GM21381 (cell line): ENCODE measurements around the gene RAB6B.

Experiments used
- ATAC-seq: cut with Tn5 transposase; IDR thresholded peaks from one replicate; pipeline ENCODE4 v1.9.1; 2021; ENCODE audit warnings: mild to moderate bottlenecking, moderate library complexity; ENCODE audit not compliant: unreplicated experiment

Gene RAB6B

DNA sequence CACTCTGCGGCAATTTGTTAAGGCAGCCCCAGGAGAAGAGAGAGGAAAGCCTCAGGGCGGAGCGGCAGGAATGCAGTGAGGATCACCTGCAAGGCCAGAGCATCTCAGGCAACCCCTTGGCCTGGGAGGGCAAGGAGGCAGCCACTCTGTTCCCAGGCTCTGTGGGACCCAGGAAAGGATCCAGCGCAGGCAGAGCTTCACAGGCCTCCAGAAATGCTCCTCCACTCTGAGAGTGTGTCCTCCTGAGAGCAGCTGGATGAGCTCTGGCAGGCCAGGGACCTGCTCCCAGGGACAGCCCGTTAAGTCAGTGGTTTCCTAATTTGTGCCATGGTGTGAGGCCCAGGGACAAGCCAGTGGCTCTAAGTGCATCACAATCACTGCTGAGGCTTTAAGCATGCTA is 35.2 kb downstream of the RAB6B start:
- ATAC-seq = no peak

DNA sequence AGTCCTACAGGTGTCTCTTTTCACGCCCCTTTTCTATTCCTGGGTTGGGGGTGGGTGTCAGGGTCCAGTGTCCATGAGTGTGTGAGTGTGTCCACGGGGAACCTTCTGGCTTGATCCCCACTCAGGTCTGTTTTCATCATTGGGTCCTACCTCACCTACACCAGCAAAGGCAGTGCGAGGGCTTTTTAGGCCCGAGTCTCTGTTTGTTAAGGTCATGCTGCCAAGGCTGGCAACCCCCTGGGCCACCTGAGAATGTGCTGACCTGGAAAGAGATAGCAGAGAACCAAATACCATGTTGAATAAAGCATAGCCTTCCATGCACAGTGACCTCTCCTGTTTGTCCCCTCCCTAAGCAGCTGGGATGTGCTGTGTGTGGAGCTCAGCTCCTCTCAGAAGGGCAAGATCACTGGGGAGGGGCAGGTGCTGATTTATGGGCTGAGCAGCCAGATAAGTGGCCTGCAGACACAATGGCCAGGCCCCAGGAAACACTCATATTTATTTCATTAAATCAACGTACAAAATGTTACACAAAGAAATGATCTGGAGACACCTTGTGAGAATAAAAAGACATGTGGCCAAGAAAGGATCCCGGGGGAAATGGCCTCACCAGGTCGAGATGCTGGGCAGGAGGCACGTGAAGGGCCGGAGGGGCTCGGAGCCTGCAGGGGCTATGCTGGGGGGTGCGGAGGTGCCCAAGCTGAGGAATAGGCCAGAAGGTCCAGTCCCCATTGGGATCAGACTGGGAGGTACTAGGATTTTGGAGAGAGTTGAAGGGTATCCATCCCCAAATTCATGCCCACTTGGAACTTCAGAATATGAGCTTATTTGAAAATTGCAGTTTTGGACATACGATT is 36.1 kb downstream of the RAB6B start:
- ATAC-seq = no peak

DNA sequence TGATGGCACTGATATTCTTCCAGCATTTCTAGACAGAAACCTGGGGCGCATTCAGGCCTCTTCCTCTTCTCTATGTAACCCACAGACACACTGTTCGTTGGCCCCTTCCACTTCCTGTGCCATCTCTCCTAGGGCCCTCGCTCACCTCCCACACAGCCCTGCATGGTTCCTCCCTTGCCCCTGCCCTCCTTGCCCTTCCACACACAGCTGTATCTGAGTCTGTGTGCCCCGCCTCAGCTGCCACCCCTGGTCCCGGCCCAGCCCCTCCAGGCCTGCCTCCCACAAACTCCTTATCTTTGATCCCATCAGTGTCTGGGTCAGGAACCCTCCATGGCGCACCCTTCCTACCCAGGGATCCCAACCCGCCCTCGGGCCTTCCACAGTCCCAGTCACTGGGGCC is 37.9 kb downstream of the RAB6B start:
- no peak for ATAC-seq

DNA sequence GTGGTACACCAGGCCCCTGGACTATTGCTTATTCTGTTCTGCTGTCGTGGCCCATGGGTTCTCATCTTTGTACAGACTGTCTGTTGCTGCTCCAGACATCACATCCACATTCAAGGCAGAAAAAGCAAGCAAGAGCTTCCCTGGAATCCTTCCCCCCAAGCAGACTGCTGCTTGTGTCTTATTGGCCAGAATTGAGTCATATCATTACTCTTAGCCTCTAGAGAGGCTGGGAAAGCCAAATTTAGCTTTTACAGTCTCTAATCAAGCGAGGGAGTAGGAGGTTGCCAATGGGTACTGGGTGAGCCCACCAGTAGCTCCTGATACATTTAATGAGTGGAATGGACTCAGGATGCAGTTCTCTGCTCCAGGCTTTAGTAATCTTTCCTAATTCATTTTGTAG is 39.4 kb downstream of the RAB6B start:
- no peak for ATAC-seq

DNA sequence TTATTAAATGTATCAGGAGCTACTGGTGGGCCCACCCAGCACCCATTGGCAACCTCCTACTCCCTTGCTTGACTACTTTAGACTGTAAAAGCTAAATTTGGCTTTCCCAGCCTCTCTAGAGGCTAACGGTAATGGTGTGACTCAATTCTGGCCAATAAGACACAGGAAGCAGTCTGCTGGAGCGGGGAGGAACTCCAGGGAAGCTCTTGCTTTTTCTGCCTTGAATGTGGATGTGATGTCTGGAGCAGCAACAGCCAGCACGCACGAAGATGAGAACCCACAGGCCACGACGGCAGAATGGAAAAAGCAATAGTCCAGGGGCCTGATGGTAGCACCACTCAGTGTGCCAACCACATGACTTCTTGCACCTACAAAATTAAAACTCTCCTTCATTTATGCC is 39.9 kb downstream of the RAB6B start:
- no peak for ATAC-seq

DNA sequence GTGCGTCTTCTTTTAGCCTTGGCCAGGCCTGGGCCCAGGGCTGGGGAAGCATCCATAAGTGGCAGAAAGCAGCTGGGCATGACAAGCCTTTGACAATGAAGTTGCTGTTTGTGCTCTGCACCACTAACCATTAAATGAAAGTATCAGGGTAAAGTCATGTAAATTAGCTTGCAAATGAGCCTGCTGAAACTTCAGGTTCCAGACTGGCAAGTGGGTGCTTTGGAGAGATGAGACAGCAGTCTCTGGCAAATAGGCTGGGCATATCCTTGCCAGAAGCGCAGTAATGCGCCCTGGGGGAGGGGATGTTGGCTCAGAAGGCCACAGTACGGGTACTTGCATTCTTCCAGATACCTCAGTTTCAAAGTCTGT is 40.7 kb downstream of the RAB6B start:
- ATAC-seq = no peak

DNA sequence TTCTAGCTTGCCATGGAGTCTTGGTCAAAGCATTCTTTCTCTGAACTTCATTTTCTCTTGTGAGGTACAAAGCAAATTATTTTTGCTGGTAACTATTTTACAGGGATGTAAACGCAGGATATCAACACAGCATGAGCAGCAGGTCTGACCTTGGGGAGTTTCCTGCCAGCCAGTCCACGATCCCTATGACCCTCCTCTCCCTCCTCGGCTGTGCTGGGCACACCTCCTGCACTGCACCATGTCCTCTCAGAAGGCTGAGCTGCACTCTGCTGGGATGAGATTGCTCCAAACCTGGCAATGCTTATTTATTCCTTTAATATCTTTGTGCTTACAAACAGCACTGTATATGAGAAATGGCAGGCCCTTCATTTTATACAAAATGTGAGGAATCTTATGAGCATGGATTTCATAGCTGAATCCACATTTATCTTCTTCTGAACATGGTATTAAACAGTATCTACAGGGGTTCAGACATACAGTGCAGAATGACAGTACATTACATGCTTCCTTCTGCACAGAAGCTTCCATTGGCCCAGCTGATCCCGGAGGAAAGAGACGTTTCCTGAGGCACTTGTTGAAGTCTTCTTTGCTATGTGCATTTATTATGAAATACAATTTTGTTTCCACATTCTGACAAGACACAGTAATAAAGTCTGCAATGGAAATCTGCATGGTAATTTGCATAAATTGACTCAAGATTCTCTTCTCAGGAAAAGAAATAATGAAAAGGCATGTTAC is 41.2 kb downstream of the RAB6B start:
- no peak for ATAC-seq

DNA sequence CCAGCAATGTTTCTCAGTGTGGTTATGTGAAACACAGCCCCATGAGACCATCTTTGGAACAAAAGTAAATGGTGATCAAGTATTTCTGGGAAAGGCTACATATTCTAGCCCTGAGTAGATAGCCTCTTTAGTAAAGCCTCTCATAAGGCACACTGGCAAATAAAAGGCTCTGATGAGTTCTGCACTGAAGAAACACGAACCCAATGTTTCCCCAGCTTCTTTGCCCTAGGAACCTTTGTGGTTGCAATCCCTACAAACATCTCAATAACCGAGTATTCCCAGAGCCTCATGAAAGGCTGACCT is 41.8 kb downstream of the RAB6B start:
- no peak for ATAC-seq

DNA sequence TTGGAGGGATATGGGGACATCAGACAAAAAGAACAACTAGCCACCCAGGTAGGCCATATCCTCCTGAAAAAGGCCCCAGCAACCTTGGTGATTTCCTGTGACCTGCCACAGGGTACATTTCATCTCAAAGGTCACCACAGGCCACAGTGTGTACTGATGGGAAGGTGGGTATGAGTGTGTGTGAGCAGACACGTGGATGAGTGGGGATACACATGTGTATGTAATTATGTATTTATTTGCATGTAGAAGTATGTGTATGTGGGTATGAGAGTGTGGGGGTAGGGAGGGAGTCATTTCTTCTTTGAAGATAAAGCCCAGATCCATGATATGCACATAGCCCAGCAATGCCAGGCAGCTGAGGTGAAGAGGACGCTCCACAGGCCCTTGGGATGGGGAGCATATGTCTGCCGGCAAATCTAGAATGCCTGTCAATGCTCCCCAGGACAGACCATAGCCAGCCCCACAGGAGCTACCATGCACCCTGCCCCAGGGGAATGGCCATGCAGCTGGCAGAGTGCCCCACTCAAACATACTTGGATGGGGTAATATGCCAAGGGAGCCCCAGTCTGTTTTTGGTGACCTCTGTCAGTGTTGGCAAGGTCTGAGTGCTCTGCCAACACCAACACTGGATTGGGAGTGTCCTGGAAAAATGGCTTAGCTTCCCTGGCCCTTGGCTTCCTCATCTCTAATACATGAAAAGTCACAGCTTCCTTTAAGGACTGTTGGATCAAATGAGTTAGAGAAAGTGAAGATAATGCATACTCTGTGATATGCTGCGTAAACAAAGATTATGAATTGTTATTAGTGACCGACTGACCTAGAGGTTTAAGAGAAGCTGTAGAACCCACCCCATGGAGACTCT is 42.4 kb downstream of the RAB6B start:
- ATAC-seq = no peak

DNA sequence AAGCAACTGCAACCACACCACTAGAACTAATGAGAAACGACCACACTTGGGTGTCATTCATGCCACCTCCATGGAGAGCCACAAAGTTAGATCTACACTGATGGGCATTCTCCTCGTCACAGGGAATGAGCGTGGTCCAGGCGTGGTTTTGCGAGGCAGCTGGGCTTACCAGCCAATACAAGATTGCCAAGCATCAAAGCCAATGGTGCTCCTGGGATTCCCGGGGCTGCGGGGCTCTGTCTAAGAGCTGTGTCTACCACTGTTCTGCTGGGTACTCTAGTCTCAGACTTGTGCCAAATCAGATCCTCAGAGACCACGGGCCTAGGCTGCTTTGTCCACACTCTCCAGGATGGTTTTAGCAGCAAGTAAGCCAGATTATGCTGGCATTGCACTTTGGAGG is 43.8 kb downstream of the RAB6B start:
- no peak for ATAC-seq

DNA sequence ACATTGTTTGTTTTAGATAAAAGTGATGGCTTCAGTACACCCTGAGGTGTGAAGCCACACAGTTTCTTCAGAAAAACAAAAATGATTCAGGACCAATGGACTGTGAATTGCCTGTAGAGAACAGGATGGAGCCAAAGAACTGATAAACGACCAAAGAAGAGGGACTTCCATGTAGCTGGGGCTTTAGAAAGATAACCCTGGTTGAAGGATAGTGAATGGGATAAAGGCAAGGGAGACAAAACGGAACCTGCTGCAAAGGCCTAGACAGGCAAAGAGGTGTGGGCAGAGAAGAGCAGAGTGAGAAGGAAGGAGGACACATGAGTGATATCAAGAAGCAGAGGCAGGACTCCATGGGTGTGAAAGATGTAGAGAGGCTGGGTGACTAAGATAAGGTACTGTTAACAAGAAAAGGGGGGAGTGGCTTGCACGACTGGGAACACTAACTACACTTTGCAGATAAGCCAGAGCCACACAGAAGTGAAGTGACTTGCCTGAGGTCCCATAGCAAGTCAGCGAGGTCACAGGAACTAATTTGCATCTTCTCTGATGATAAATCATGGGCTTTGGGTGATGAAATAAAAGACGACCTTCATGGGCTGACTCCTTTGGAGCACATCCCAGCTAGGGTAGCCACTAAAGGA is 44.3 kb downstream of the RAB6B start:
- peak; percentile 60 for ATAC-seq

DNA sequence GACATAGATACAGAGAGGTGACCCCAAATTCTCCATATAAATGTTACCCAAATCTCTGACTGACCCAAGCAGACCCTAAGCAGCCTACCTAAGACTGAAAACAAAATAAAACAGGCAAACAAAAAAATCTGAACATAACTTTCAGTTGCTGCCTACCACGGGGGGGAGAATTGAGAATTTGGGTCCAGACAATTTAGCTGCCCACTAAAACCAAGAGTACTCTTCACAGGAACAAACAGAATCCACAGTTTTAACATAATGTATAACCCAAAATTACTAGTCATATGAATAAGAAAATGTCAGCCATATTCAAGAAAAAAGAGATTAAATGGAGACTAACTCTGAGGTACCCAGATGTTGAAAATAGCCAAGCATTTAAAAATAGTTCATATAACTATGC is 45.6 kb downstream of the RAB6B start:
- no peak for ATAC-seq

DNA sequence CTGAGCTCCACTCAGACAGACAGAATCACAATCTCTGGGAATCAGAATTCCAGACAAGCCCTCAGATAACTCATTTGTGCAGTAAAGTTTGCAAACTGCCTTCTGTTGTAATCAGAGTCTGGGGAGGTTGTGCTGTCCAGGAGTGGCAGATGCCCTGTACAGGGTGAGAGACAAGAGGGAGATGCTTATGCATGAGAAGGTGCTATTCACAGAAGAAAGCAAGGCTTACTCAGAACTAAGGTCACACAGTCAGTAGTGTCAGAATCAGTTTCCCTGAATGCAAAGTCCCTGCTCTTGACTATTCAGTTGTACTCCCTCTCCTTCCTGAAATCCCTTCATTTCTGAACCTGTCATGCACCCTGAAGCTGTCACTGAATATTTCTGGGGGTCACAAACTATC is 46.3 kb downstream of the RAB6B start:
- no peak for ATAC-seq

DNA sequence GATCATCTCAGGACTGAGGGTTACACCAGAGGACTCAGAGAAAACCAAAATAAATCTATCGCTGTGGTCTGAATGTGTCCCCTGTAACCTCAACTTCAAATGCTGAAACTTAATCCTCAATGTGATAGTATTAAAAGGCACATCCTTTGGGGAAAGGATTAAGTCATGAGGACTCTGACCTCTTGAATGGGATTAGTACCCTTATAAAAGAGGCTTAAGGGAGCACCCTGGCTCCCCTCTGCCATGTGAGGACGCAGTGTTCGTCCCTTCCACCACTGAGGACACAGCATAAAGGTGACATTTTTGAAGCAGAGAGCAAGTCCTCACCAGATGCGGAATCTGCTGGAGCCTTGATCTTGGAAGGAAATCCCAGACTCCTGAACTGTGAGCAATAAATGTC is 50.6 kb downstream of the RAB6B start:
- no peak for ATAC-seq

DNA sequence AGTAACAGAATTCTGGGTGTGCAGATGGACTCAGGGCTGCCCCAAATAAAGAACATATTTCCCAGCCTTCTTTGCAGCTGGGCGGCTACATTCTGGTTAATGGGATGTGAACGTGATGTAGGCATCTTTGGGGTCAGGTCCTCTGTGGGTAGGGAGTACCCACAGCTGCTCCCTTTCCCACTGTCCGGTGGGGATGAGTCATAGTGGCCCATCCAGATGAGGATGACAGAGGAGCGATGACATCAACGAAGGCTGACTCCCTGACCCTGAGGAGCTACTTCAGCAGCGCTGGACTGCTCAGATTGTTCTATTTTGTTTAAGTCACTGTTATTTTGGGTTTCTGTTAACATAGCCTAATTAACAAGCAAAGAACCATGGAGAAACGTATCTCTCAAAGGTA is 52.0 kb downstream of the RAB6B start:
- no peak for ATAC-seq

DNA sequence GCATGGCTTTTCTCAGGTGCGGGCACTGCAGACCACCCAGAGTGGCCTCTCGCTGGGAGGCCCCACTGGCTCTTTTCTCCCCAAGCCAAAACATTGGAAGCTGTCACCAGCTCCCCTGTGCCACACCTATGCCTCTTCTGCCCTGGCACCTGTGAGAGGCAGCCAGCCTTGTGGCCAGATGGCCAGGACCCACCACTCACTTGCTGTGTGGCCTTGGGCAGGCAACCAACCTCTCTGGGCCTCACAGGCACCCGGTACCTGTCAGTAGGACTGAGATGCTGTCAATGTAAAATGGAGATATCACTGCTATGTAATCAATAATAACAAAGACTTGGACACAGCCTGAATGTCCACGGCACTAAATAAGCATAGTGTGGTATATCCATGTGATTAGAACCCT is 53.5 kb downstream of the RAB6B start:
- no peak for ATAC-seq

DNA sequence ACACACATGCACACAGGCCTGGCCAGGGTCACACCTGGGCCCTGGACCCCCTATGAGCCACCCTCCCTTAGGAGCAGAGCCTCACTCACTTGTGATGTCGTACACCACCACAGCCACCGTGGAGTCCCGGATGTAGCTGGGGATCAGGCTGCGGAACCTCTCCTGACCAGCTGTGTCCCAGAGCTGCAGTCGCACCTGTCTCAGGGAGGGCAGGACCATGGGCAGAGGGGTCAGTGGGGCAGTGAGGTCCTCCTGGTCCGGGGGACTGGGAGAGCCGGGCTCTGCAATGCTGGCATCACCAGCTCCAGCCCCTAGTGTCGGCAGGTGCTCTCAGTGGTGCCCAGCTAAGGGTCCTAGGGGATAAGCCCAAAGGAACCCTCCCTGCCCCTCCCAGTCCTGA is 54.5 kb downstream of the RAB6B start:
- ATAC-seq = no peak

DNA sequence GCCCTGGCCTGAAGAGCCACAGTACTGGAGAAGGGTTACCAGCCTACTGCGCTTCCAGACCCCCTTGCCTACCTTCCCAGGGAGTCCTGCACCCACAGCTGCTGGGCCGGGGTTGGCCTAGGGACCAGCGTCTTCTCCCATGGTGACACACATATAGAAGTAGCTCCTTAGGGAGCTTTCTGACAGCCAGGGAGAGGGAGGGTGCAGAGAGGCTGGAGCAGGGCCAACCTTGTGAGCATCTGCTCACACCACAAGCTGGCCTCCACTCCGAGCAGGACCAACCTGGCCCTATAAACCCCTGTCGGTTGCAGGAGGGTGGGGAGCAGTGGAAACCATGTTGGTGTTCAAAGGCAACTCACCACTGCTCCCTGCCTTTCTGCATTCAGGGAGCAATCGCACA is 54.9 kb downstream of the RAB6B start:
- no peak for ATAC-seq

DNA sequence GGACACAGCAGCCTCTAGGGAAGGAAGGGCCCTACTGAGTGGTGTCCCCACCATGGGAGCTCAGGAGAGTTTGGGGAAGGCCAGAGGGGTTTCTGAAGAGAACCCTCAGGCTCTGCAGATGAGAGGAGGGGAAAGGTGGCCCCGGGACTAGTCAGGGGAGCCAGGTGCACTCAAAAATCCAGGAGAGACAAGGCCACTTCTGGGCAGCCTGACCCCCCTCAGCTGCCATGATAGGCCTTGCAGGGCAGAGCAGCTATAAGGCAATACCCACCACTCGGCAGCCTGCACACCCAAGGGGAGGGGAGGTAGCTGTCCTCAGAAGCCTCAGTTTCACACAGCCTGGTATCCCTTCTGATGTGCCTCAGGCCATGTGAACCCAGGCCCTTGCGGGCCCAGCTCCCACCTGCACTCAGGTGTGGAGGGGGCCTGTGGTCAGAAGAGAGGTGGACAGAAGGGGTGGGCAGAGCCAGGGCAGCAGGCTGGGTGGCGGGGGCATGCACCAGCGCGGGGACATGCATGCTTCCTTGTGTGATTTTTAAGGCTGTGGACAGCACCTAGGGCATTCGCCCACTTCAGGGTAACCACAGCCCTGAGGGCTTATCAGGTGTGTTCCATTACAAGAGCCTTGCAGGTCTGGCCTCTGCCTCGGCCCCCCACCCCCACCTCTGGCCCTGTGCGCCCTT is 55.5 kb downstream of the RAB6B start:
- ATAC-seq = no peak

DNA sequence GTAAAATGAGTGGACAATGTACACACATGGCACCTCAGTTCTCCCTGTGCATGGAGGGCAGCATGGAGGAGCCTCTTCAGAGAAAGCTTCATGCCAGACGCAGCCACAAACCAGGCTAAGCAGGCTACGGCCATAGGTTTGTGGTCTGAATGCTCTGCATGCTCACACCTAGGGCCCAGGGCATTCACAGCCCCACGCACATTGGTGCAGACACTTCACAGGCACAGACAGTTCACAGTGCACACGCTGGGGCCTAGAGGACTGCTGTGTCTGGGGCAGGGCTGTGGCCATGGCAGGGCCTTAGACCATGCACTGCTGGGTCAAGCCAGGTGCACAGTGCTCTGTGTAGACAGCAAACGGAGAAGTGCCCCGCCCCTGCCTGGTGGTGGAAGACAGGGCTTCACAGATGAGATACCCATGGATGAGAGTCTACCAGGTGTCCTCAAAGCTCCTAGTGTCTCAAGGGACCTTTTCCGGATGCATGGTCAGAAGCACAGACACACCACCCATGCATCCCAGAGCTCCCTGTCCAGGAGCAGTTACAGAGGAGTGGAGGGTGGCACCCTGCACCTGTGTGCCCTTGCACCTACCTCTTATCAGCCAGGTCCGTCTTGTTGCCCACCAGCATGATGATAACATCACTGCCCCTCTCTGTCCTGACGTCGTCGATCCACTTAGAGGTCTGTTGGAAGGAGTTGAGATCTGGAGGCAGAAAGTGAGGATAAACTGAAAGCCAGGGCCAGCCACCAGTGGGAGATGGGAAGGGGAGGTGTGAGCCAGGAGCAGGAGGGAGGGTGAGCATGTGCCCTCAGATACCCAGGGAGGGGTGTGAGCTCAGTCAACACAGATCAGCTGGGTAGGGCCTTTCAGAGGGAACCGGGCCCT is 56.5 kb downstream of the RAB6B start:
- ATAC-seq = no peak
